HG03565 (cell line): ENCODE measurements around the gene TENT5C.

Experiments
- ATAC-seq: cut with Tn5 transposase; IDR thresholded peaks from one replicate; pipeline ENCODE4 v1.9.1; 2021; ENCODE audit warnings: mild to moderate bottlenecking, moderate library complexity; ENCODE audit not compliant: unreplicated experiment

Gene TENT5C

DNA sequence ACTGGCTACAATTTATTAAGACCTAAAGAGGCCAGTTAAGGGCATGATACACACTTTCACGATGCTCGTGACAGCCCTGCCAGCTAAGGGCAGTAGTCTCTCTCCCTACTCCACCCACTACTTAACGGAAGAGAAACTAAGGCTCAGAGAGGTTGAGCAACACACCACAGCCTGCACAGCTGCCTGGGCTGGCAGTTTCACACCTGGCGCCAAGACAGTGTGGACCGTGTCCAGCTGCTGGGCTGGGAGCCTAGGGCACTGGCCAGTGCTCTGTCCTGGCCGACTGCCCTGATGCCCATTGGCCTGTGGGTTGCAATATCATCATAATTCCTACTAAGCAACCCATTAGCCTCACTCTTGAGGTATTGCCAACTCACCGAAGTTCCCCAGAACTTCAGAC, 27.6 kb downstream of the TENT5C start:
- no peak for ATAC-seq

GRCh38 chr1:117633936-117634335, 28.1 kb downstream of the TENT5C start:
- ATAC-seq, result no peak

- ATAC-seq, result no peak
Observed at GRCh38 chr1:117634631-117635030, 28.8 kb downstream of the TENT5C start.

- ATAC-seq, result no peak
Observed at GRCh38 chr1:117635805-117636204, 30.0 kb downstream of the TENT5C start.

DNA sequence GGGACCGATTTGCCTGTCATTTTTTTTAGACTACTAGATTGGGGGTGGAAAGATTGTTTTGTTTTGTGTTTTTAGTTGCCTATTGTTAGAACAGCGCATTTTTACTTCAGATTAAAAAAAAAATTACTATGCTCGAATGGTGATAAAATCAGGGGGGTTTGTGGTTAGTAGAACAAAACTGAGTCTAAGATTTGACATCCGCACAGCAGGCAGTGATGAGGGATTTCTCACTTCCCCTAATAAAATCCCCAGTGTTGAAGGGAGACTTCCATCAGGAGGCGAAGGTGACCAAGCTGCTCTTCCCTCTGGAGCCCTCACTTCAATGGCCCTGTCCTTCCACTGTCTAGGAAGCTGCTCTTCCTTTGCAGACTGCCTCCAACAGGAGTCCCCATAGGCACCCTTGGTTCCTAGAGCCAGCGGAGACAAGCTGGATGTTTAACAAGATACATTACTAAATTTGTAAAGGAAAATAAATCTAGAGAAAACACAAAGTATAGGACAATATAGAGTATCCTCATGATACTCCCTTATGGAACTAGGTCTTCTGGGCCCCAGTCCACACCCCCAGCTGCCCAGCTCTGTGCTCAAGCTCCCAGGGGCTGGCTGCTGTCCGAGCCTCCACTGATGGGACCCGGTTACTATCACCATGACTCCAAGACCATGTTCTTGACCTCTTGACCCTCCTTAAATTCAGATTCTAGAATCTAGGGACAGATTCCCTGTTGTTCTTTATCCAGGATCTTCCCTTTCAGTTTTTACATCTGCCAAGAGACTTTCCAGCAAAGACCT, 31.0 kb downstream of the TENT5C start:
- ATAC-seq, result no peak

- no peak for ATAC-seq
Observed at GRCh38 chr1:117638141-117638540, 32.3 kb downstream of the TENT5C start.

DNA sequence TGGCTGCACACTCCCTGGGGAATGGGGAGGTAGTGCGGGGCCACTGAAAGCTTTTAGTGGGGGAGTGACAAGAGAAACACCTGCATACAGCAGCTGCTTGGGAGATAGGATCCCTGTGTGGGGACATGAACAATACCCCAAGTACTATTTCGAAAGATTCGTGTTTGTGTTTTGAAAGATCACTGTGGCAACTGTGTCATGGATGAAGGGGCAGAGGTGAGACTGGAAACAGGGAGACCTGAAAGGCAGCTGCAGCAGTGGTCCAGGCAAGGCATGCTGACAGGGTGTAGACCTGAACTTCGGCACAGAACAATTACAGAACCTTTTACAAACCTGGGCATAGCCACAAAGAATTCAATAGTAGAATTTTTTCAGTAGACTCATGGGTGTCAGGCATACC, 32.9 kb downstream of the TENT5C start:
- no peak for ATAC-seq

DNA sequence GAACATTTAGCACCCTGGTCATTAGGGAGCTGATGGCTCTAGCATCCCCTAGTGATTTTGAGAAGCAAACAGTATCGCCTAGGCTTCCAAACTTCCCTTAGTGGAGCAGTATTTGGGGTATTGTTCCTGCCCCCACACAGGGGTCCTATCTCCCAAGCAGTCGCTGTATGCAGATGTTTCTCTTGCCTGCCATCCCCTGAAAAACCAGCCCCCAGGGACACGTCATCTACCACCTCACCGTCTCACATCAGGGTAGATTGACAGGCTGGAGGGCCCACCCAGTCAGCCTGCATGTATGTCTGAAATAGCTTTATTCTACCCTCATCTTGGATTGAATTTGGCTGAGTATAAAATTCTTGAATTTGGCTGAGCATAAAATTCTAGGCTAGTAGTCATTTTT, 33.9 kb downstream of the TENT5C start:
- no peak for ATAC-seq

DNA sequence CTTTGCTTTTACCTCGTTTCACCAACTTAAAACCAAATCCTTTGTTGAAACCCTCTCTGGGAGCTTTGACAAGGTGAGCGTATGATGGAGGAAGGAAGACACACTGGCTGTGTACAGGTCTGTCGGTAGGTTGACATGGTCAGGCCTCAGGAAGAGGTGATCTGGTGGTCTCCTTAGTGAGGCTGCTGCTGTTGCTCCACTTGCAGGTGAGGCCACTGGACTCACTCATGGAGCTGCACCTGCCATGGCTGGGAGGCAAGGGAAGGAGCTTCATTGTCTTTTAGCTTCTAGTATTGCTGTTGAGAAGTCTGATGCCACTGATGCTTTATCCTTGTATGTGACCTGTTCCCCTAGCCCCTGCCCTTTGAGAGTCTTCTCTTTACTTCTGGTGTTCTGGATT, 35.7 kb downstream of the TENT5C start:
- ATAC-seq, result no peak

DNA sequence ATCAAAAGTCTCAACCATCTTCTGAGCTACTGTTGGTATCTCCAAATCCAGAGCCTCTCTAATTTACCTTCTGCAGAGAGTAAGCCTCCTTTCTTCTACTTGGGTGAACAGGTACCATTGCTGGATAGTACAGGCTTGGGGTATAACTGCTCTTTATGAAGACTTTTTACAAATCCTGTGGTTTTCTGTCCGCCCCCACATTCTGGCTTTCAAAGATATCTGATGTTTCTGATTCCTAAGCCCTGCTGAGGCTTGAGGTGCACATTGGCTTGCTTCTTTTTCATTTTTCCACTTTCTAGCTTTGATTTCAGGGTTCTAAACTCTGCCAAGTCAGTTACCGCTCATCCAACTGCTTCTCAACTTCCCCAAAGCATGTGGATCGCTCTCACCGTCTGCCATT, 37.1 kb downstream of the TENT5C start:
- no peak for ATAC-seq

DNA sequence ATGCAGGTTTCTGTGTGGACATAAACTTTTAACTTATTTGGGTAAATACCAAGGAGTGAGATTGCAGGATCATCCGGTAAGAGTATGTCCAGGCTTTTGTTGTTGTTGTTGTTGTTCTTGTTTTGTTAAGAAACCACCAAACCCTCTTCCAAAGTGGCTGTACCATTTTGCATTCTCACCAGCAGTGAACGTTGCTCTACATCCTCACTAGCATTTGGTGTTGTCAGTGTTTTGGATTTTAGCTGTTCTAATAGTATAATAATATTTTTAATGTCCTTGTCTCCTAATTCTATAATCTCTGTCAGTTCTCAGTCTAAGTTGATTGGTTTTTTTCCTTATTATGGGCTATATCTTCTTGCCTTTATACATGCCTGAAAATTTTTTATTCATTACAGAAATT, 37.8 kb downstream of the TENT5C start:
- no peak for ATAC-seq

DNA sequence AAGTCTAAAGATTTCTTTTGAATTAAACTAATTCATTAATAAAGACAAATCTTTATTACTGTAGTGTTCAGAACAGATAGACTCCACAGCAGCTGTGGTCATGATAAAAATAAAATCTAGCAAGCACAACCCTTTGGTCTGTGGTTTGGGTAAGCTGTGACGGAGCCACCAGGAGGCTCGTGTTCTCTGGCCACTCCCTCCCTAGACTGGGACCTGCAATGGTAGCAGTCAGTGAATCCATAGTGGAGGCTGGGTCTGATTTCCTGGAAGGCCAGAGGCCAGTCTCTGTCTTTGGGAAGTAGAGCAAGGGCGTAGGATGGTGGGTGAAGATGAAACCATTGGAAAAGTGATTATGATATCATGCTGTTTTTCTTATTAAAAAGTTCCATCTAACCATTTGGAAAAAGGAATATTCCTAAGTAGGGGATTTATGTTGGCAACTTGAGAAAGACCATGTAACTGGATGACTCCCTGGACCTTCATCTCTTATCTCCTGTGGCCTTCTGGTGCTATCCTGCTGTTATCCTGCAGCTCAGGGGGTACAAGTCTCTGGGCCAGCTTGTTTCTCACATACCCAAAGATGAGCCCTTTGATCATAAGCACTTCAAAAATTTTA, 39.0 kb downstream of the TENT5C start:
- peak; percentile 87 for ATAC-seq

- ATAC-seq, result no peak
Observed at GRCh38 chr1:117645343-117645742, 39.5 kb downstream of the TENT5C start.

DNA sequence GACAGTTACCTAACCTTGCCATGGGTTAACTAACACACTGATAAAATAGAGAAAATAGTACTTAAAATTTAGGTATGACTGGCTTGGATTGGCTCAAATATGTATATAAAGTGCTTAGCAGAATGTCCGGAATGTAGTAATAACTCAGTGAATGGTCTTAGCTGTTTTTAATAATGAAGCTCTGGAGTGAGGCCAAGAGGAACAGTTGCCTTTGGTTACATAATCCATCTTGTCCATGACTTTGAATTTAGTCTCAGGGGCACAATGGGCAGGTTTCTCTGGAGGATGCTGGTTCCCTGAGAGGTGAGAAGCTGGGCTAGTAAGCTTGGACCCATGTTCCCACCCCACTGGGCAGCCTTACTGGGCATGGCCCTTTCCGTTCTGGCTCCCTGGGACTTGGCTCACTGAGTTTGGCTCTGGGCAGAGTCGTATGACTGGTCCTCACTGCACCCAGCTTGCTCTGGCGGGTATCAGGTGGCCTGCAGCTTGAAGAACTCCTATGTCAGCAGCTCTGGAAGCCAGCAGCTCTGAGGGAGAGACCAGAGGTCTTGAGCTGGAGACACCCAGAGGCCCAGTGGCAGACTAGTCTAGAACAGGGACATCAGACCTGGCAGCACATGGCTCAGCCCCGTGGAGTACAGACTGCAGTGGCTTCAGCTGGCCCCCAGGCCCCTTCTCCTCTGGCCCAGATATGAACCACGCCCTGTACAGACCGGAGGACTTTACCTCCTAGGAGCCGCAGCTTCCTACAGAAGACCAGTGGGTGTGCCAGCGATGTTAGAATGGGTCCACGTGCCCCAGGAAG, 40.4 kb downstream of the TENT5C start:
- no peak for ATAC-seq

DNA sequence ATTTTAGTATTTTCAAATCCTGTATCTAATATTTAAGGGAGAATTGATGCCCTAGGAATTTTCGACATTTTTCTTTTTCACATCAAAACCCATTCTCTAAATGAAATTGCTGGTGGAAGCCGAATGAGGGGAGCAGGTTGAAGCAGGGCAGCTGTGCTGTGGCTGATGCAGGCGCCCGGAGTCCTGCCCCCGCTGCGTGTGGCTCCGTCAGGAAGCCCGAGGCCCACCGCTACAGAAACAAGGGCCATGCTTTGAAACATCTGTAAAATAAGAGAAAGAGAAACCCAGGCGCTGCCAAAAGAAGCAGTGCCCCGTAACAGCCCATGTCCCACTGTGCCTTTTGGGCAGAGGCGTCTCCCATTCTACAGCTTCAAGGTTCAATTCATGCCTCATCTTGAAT, 41.1 kb downstream of the TENT5C start:
- ATAC-seq, result no peak

DNA sequence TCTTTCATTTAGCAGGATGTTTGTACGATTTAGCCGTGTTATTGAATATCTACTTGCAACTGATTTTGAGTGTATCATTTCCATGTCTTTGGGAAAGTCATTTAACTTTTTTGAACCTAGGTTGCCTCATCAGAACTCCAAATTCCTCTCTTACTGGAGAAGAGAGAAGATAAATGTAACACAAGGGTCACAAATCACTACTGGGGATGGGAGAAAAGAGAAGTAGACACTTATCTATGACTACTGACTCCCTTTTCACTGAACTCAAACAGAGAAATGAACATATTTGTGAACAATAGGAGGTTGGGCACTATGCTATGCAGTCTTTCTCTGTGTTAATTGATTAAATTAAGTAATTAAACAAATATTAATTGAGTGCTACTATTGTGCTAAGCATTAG, 42.2 kb downstream of the TENT5C start:
- no peak for ATAC-seq

DNA sequence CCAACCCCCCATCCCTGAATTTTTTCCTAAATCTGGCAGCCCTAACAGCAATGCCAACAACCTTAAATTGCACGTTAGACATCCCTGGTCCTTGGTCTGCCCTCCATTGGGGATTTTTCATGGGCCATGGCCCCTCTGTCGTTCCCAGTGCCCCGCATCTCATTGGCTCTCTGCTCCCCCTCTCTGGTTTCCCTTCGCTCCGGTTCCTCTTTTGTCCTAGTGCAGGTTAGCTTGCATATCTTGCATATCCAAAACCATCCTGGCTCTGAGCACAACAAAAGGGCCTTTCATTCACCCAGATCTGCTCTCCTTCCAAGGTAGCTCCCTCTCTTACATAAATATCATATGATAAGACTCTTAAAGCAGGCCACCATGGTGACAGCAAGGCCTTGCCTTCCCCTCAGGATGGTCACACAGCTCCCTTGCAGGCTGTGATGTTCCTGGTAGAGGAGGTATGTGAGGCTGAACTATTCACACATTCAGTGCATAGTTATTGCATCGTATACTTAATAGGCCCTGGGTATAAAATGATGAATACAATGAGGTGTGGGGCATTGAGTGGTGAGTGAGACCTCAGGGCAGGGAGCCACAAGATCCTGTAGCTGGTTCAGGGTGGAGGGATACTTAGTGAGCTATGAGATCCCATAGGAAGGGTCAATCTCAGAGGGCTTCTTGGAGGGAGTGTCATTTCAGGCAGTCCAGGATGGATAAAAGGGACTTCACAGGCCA, 45.2 kb downstream of the TENT5C start:
- no peak for ATAC-seq

GRCh38 chr1:117651616-117652015, 45.8 kb downstream of the TENT5C start:
- no peak for ATAC-seq

GRCh38 chr1:117652421-117652820, 46.6 kb downstream of the TENT5C start:
- ATAC-seq, result no peak

DNA sequence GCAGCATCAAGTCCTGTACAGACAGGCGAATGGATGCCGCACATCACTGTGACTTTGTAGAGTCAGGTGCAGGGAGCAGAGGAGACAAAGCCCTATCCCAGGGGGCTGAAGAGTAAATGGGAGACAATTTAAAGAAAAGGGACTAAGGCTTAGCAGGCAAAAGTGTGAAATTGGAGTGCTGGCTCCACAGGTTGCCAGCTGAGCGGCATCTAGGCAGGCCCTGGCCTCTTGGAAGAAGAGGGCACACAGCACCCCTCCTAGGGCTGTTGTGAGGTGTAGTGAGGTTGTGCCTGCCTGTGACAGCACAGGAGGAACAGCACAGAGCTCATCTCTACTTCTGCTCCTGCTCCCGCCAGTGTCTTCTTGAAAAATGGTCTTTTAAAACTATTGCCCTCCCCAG, 47.3 kb downstream of the TENT5C start:
- no peak for ATAC-seq
